Vagina (tissue), 2 donors: Measurements from ENCODE around the gene SORCS1.

Source experiments
- CTCF ChIP-seq, 3 experiments: fragments of 450-650 bp in 2 of 3; fragments of 200-600 bp in 1 of 3; sonication (generic) in 1 of 3; IDR thresholded peaks; one replicate each; pipeline ENCODE4 v1.5.1; 2017 to 2019; ENCODE audit warnings: antibody characterized with exemption in 3 of 3, mild to moderate bottlenecking in 2 of 3, moderate library complexity in 2 of 3
- POLR2A ChIP-seq, 2 donors: fragments of 450-650 bp; IDR thresholded peaks; one replicate each; pipeline ENCODE4 v1.6.1; 2017; ENCODE audit warnings: antibody characterized with exemption in 2 of 2, mild to moderate bottlenecking in 2 of 2, moderate library complexity in 2 of 2
- POLR2AphosphoS5 ChIP-seq, 2 donors: sonication (generic); formaldehyde crosslinking; IDR thresholded peaks; one replicate each; pipeline ENCODE4 v1.9.0; 2017; ENCODE audit warnings: antibody characterized with exemption in 2 of 2, mild to moderate bottlenecking in 2 of 2, low read depth in 1 of 2; ENCODE audit not compliant: insufficient read depth in 1 of 2

- TF ChIP-seq CTCF (IDR thresholded peaks at IDR 0.05) (no peak), POLR2A (IDR thresholded peaks at IDR 0.05) (no peak), POLR2AphosphoS5 (IDR thresholded peaks at IDR 0.05; ENCODE audit: insufficient read depth in 1 of 2, low read depth in 1 of 2) (no peak)
These were observed 190.8 kb downstream of the SORCS1 start for GRCh38 chr10:106973716-106974115.
